ENCODE results near the gene CDH13. TPM values are rescaled to one million over a fixed set of nuclear protein-coding genes. Genes with fewer than 3 reads are reported as not detected.

CDH13 gene
- total and polyA plus RNA-seq, 2 experiments from 2014 or later: 1.6 to 4.4 TPM

DNA sequence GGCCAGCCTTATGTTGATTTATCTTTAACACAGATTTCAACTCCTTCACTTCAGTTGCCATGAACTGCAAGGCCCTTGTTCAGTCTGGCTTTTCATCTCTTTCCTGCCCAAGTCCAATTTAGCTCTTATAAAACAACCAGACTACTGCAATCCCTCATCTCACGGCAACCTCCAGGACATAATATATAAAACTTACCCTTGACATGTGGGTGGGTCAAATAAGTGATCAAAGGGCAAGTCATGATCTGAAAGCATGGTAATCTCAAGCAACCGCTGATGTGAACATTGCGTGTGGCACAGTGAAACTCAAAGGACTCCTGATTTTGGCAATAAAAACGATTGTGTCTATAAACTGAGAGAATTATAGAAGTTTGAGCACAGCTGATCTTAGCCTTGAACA lies 364.6 kb downstream of the CDH13 start (continued):
- TF ChIP-seq, protein P1, sequence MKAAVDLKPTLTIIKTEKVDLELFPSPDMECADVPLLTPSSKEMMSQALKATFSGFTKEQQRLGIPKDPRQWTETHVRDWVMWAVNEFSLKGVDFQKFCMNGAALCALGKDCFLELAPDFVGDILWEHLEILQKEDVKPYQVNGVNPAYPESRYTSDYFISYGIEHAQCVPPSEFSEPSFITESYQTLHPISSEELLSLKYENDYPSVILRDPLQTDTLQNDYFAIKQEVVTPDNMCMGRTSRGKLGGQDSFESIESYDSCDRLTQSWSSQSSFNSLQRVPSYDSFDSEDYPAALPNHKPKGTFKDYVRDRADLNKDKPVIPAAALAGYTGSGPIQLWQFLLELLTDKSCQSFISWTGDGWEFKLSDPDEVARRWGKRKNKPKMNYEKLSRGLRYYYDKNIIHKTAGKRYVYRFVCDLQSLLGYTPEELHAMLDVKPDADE (IDR thresholded peaks at IDR 0.05): no peak
- TF ChIP-seq ZNF331 (CRISPR knock-in tag; IDR thresholded peaks at IDR 0.05; ENCODE audit: low read depth): no peak
- TF ChIP-seq, protein P2, sequence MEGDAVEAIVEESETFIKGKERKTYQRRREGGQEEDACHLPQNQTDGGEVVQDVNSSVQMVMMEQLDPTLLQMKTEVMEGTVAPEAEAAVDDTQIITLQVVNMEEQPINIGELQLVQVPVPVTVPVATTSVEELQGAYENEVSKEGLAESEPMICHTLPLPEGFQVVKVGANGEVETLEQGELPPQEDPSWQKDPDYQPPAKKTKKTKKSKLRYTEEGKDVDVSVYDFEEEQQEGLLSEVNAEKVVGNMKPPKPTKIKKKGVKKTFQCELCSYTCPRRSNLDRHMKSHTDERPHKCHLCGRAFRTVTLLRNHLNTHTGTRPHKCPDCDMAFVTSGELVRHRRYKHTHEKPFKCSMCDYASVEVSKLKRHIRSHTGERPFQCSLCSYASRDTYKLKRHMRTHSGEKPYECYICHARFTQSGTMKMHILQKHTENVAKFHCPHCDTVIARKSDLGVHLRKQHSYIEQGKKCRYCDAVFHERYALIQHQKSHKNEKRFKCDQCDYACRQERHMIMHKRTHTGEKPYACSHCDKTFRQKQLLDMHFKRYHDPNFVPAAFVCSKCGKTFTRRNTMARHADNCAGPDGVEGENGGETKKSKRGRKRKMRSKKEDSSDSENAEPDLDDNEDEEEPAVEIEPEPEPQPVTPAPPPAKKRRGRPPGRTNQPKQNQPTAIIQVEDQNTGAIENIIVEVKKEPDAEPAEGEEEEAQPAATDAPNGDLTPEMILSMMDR (conservative IDR thresholded peaks at IDR 0.05; ENCODE audit: low read depth in 2 of 2): no peak
- no peak for TF ChIP-seq REST (IDR thresholded peaks at IDR 0.05; ENCODE audit: unreplicated experiment)

DNA sequence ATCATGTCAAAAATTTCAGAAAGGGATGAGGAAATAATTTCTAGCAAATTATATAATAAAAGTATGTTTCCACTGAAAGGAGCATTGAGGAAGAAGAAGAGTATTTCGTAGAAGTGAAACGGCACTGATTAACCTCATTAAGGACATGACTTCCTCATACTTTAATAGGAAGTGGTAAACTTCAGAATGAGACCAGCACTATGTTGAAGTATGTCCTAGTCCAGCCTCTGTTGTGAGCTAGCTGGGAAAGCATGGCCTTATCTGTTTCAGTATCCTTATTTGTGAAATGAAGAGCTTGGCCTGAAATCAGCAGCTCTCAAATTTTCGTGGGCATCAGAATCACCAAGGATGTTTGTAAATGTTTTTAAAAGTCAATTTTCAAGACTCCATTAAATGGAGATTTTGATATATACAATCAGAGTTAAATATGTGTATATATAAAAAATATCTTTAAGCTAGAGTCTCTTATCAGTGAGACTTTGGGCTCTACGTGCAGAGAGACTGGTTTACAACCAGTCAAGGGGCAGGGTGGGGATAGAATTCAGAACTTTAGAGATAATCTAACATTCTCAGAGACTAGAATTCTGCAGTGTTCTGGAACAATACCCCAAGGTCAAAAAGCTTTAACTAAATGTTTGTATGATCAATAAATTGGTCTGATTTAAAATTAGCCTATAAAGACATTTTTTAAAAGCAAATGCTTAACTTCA lies 365.4 kb downstream of the CDH13 start:
- Mint-ChIP-seq H3K4me3 (no peak overlapping the region), H3K4me1 (no peaks in the 10 kb centered on the region), H3K27me3 (ENCODE audit: insufficient read depth, low read depth, poor library complexity) (no peaks in the 10 kb centered on the region), H3K9me3 (no peaks in the 10 kb centered on the region), H3K27ac (no peak overlapping the region), H3K36me3 (ENCODE audit: low read depth) (no peaks in the 10 kb centered on the region)
- no peaks in the 10 kb centered on the region for H3K79me2 ChIP-seq (replicated peaks; ENCODE audit: insufficient read depth)
- no peak for DNase-seq (ENCODE audit: low spot score)
- H3K27me3 ChIP-seq (ENCODE audit: insufficient read depth): no peaks in the 10 kb centered on the region
- H3K27ac ChIP-seq (ENCODE audit: low read depth): no peak overlapping the region
- H3K4me2 ChIP-seq: no peak overlapping the region
- H3K4me1 ChIP-seq (ENCODE audit: insufficient read depth): no peaks in the 10 kb centered on the region
- peaks cover 17% of the 10 kb centered on the region; the same call in 1 of the 2 replicates for H3K9me2 ChIP-seq (ENCODE audit: insufficient read depth)
- ATAC-seq: no peak
- no peaks in the 10 kb centered on the region for H3F3A ChIP-seq (replicated peaks; ENCODE audit: low read depth)
- H3K36me3 ChIP-seq (ENCODE audit: insufficient read depth): no peaks in the 10 kb centered on the region
- H3K4me3 ChIP-seq: no peak overlapping the region
- H4K20me1 ChIP-seq (replicated peaks; ENCODE audit: insufficient read depth): no peaks in the 10 kb centered on the region
- no peak overlapping the region for H2AFZ ChIP-seq
- no peak for TF ChIP-seq REST (IDR thresholded peaks at IDR 0.05; ENCODE audit: unreplicated experiment)
- no peak for TF ChIP-seq ZNF114 (CRISPR knock-in tag; IDR thresholded peaks at IDR 0.05)
- TF ChIP-seq STAT1 (IDR thresholded peaks at IDR 0.05; ENCODE audit: unreplicated experiment): no peak
- TF ChIP-seq CREB1 (CRISPR knock-in tag; IDR thresholded peaks at IDR 0.05; ENCODE audit: low read depth): no peak
- TF ChIP-seq, protein P2 (conservative IDR thresholded peaks at IDR 0.05; ENCODE audit: low read depth in 2 of 2): no peak
- TF ChIP-seq JUNB (IDR thresholded peaks at IDR 0.05; ENCODE audit: unreplicated experiment): no peak
- TF ChIP-seq POLR2AphosphoS5 (IDR thresholded peaks at IDR 0.05; ENCODE audit: low read depth): no peak
- TF ChIP-seq EZH2phosphoT487 (IDR thresholded peaks at IDR 0.05; ENCODE audit: unreplicated experiment): no peak
- TF ChIP-seq, protein P1 (IDR thresholded peaks at IDR 0.05): no peak
- no peak for TF ChIP-seq ZNF331 (CRISPR knock-in tag; IDR thresholded peaks at IDR 0.05; ENCODE audit: low read depth)
- no peak for TF ChIP-seq NANOG (IDR thresholded peaks at IDR 0.05; ENCODE audit: borderline replicate concordance)

Measured in GM23338 (cell line).